ENCODE results near the gene VWA8.
"Not testable (repeated sequence)": the region's sequence is repeated elsewhere in the genome, so short reads cannot be mapped to it uniquely, and the experiment has no call there.

The VWA8 gene

GRCh38 chr13:41919031-41919740 lies 41.7 kb downstream of the VWA8 start:
- DNase-seq = no peak

- no peak for DNase-seq
Measured at GRCh38 chr13:41917641-41918040, 43.3 kb downstream of the VWA8 start.

GRCh38 chr13:41916173-41916954 lies 44.5 kb downstream of the VWA8 start:
- DNase-seq = no peak

- DNase-seq = no peak
Measured at GRCh38 chr13:41915081-41915480, 45.8 kb downstream of the VWA8 start.

GRCh38 chr13:41914552-41914951 lies 46.4 kb downstream of the VWA8 start:
- DNase-seq = no peak

GRCh38 chr13:41909506-41909905 lies 51.4 kb downstream of the VWA8 start:
- no peak for DNase-seq

GRCh38 chr13:41905600-41906254 lies 55.2 kb downstream of the VWA8 start:
- DNase-seq = no peak

GRCh38 chr13:41900918-41901317 lies 60.0 kb downstream of the VWA8 start:
- DNase-seq = no peak

GRCh38 chr13:41898411-41898810 lies 62.5 kb downstream of the VWA8 start:
- DNase-seq = not testable (repeated sequence)

GRCh38 chr13:41897126-41897525 lies 63.8 kb downstream of the VWA8 start:
- DNase-seq = no peak

GRCh38 chr13:41895478-41895877 lies 65.4 kb downstream of the VWA8 start:
- DNase-seq = no peak

GRCh38 chr13:41891119-41891518 lies 69.8 kb downstream of the VWA8 start:
- no peak for DNase-seq

- no peak for DNase-seq
Measured at GRCh38 chr13:41883147-41883546, 77.8 kb downstream of the VWA8 start.

GRCh38 chr13:41881890-41882289 lies 79.0 kb downstream of the VWA8 start:
- not testable (repeated sequence) for DNase-seq

- DNase-seq = no peak
Measured at GRCh38 chr13:41880966-41881365, 79.9 kb downstream of the VWA8 start.

GRCh38 chr13:41864658-41865057 lies 96.3 kb downstream of the VWA8 start:
- no peak for DNase-seq

- DNase-seq = not testable (repeated sequence)
Measured at GRCh38 chr13:41862659-41863058, 98.2 kb downstream of the VWA8 start.

GRCh38 chr13:41859565-41859964 lies 101.3 kb downstream of the VWA8 start:
- DNase-seq = no peak

GRCh38 chr13:41858780-41859179 lies 102.1 kb downstream of the VWA8 start:
- no peak for DNase-seq

- no peak for DNase-seq
Measured at GRCh38 chr13:41854758-41855157, 106.2 kb downstream of the VWA8 start.

- DNase-seq = no peak
Measured at GRCh38 chr13:41851351-41851750, 109.6 kb downstream of the VWA8 start.

- no peak for DNase-seq
Measured at GRCh38 chr13:41848435-41849255, 112.3 kb downstream of the VWA8 start.

- DNase-seq = no peak
Measured at GRCh38 chr13:41847216-41847615, 113.7 kb downstream of the VWA8 start.

Data from right hindlimb (tissue), 1 donor.